DMS153 treated with DMSO at 0.1 percent for 48 hours (cell line): ENCODE measurements around the gene MARCHF7.
"Not testable (repeated sequence)": the region's sequence is repeated elsewhere in the genome, so short reads cannot be mapped to it uniquely, and the experiment has no call there.

Experiments used
- DNase-seq: peaks from one replicate; lab custom pipeline; 2025; ENCODE audit not compliant: unreplicated experiment; lab: John Stamatoyannopoulos, UW

The MARCHF7 gene

DNA sequence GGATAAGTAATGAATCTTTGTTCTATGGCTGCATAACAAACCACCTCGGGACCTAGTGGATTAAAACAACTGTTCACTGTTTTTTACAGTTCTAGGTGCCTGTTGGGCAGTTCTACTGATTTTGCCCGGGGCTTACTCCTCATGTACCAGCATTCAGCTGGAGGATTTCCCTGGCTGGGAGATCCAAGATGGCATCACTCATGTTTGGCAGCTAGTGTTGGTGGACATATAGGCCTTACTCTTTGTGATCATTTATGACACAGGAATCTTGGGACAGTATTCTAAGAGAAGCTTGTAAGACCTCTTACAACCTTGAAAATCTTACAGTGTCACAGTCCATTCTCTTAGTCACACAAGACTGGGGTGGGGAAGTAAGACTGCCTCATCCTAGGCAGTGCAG is 4.6 kb downstream of the MARCHF7 start:
- DNase-seq = no peak

DNA sequence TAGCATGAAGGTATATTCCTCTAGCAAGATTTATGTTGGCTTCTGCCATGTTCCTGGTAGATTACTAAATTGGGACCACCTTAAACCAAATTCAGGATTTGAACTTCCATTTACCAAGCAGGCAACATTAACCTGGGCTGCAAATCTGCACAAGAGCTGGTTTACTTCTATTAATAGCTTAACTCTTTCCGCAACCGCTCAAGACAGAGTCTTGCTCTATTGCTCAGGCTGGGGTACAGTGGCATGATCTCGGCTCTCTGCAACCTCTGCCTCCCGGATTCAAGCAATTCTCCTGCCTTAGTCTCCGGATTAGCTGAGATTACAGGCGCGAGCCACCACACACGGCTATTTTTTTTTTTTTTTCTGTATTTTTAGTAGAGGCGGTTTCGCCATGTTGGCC is 8.4 kb downstream of the MARCHF7 start:
- no peak for DNase-seq

DNA sequence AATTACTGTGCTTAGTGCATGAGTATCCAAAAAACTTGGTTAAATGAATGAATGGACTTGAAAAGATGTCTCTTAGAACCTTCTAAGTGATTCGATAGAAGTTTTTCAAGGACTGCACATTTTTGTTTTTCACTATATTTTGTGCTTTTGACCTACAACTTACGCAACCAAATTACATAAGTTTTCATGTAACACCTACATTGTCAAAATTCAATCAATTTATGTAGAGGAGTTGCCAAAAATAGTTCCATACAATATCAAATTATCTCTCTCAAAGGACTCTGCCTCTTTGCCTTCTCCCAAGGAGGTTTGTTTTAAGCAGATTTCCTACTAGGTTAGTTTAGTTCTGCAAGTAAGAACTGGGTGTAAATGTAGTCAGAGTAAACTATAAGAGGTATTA is 10.3 kb downstream of the MARCHF7 start:
- DNase-seq = no peak

DNA sequence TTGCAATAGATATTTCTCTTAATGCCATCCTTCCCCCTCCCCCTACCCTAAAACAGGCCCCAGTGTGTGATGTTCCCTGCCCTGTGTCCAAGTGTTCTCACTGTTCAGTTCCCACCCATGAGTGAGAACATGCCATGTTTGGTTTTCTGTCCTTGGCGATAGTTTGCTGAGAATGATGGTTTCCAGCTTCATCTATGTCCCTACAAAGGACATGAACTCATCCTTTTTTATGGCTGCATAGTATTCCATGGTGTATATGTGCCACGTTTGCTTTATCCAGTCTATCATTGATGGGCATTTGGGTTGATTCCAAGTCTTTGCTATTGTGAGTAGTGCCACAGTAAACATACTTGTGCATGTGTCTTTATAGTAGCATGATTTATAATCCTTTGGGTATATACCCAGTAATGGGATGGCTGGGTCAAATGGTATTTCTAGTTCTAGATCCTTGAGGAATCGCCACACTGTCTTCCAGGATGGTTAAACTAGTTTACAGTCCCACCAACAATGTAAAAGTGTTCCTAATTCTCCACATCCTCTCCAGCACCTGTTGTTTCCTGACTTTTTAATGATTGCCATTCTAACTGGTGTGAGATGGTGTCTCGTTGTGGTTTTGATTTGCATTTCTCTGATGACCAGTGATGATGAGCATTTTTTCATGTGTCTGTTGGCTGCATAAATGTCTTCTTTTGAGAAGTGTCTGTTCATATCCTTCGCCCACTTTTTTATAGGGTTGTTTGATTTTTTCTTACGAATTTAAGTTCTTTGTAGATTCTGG is 12.7 kb downstream of the MARCHF7 start:
- not testable (repeated sequence) for DNase-seq

DNA sequence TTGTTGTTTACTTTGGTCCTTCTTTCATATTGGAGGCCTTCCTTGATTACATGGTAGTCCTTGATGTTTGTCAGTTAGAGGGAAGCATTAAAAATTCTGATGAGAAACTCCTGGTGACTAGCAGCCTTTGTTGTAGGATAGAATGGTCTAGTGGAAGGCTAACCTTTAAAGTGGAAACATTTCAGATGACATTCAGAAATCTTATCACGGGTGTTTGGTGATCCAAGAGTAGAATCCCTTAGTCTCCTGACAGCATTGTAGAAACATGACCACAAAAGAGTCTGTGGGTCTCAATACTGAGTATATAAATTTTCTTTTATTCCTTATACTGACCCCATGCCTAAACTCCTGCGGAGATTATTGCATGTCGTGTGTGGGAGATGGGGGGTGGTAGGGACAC is 13.4 kb downstream of the MARCHF7 start:
- no peak for DNase-seq

DNA sequence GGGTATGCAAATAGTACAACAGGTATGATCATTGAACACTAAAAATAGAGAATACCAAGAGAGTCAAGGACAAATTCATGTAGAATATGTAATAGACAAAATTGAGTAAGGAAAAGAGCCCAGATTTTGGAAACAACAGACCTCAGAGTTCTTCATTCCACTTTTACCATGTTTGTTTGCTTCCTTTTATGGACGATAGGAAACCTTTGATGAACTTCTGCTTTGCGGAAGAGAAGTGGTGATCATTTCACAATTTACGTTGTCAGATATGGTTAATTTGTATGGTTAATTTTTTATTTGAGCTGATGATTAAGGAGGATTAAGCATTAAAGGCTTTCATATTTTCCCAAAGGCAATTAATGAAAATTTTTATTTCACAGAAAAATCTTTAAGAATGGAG is 16.3 kb downstream of the MARCHF7 start:
- no peak for DNase-seq

DNA sequence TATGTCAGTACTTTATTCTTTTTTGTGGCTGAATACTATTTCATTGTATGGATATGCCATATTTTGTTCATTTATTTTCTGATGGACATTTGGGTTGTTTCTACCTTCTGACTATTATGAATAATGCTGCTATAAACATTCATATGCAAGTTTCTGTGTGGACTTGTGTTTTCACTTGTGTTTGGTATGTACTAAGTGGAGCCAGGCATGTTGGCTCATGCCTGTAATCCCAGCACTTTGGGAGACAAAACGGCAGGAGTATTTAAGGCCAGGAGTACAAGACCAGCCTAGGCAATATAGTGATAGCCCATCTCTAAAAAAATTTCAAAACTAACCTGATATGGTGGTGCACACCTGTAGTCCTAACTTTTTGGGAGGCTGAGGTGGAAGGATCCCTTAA is 23.3 kb downstream of the MARCHF7 start:
- no peak for DNase-seq

DNA sequence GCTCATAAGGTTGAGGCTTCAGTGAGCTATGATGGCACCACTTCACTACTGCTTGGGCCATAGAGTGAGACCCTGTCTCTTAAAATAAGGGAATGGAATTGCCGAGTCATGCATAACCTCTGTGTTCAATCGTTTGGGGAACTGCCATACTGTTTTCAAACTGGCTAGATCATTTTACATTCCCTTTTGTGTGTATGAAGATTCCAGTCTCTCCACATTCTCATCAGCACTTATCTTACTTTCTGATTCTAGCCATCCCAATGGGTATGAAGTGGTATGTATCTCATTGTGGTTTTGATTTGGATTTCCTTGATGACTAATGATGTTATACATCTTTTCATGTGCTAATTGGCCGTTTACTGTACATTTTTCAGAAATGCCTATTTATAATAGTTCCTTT is 23.7 kb downstream of the MARCHF7 start:
- DNase-seq = no peak

DNA sequence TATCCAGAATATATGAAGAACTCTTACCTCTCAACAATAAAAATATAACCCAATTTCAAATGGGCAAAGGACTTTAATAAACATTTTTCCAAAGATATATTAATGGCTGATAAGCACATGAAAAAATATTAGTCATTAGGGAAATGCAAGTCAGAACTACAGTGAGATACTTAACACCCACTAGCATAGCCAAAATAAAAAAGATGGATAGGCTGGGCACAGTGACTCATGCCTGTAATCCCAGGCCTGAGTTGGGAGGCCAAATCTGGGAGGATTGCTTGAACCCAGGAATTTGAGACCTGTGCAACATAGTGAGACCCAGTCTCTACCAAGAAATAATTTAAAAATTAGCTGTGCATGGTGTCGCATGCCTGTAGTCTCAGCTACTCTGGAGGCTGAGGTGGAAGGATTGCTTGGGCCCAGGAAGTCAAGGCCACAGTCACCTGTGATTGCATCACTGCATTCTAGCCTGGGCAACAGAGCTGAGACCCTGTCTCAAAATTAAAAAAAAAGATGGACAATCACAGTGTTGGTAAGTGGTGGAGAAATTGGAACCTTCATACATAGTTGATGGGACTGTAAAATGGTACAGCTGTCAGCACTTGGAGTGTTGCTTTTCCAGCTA is 25.1 kb downstream of the MARCHF7 start:
- no peak for DNase-seq

DNA sequence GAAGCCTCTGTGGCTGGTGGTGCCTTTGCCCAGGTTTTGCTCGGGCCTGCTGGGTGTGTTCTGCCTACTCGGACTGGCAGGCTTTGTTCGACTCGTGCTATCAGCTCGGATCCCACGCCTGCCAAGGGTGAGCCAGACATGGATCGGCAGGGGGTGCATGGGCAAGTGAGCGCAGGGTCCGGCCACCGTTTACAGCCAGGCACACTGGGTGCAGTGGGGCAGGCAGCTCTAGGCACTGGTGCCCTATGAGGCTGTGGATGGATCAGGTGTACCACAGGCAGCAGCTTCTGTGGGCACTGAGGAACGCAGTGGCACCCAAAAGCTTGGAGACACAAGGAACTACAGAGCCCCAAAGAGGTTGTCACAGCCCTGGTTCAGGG is 25.6 kb downstream of the MARCHF7 start:
- no peak for DNase-seq

DNA sequence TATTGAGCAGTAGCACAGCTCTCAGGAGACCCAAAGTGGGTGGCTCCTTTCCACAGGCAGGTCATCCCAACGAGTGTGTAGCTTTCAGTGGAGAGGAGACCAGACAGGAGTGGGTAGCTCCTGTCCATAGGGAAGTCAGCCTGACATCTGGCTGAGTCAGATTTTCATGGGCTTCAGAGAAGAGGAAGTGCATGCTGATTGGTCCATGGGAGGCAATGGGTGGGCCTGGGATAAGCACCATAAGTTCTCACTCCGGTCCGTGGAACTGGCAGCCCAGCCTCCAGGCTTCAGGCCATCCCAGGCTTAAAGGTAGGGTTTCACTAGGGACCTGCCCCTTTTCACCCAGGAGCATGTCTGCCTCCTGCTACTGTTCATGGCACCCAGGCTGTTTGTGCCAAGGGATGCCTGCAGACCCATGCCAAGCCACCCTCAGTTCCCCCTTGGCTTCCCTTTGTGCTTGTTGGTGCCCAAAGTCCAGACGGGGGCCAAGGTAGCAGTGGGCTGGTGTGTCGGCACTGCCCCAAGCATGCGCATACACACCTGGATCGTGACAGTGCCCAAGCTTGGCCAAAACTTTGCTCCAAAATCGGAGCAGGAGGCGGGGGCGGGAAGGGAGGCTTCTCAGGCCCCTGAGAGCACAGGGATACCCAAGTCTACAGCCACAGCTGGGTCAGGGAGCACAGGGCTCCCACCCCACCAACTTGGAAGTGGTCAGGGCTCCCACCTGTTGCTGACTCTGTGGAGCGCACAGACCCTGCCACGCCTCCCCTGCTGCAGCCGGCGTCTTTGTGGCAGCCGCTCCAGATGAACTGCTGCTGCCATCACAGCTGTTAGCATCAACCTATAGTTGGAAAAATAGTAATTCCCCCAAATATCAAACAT is 26.4 kb downstream of the MARCHF7 start:
- DNase-seq = no peak

DNA sequence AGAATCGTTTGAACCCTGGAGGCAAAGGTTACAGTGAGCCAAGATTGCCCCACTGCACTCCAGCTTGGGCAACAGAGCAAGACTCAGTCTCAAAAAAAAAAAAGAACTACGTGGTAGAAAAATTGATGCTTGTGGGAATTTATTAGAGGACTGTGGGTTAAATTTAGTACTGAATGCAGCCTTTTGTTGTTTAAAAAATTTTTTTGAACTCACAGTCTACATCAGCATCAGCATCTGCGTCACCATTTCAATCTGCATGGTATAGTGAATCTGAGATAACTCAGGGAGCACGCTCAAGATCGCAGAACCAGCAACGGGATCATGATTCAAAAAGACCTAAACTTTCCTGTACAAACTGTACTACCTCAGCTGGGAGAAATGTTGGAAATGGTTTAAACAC is 30.5 kb downstream of the MARCHF7 start:
- no peak for DNase-seq

DNA sequence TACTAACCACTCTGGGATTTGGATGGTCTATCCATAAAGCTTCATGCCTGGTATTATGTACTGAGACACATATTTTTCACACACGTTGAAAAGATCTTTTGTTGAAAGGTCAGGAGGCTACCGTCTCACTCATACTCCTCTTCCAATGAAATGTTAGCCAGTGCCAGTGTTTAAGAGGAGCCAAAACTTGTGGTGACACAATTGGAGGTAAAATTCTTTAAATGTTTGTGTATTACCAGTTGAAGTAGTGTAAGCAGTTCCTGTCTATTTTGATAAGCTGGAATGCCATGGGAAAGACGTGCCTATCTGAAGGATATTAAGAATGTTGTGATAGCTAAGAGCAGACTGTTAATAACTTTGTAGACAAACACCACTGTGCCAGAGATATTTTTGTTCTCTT is 32.1 kb downstream of the MARCHF7 start:
- DNase-seq = no peak

DNA sequence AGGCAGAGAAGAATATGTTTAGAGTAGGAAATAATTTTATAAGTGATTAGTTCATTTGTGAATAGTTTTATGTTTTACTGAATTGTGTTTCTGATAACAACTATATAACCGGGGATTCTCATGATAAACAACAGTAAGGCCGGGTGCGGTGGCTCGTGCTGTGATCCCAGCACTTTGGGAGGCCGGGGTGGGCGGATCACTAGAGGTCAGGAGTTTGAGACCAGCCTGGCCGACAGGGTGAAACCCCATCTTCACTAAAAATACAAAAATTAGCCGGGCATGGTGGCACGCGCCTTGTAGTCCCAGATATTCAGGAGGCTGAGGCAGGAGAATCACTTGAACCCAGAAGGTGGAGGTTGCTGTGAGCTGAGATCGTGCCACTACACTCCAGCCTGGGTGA is 32.9 kb downstream of the MARCHF7 start:
- DNase-seq = not testable (repeated sequence)

DNA sequence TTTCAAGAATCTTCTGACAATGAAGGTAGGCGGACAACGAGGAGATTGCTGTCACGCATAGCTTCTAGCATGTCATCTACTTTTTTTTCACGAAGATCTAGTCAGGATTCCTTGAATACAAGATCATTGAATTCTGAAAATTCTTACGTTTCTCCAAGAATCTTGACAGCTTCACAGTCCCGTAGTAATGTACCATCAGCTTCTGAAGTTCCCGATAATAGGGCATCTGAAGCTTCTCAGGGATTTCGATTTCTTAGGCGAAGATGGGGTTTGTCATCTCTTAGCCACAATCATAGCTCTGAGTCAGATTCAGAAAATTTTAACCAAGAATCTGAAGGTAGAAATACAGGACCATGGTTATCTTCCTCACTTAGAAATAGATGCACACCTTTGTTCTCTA is 35.8 kb downstream of the MARCHF7 start:
- DNase-seq = no peak

DNA sequence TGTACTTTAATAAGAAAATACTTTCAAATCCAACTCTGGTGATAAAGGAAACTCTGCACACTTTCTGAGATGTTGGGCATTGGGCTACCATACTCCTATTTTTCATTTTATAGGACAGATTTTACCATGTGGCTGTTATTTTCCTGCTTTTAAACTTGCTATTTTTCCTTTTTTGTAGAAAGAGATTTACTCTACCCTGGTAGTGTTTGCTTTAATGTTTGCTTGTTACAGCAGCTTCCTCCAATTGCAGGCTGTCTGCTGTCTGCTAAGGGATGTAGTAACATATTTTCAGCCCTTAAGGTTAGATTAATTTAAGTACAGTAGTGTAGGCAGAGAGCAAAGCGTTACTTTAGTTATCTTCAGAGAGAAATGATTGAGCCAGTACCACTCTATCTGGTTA is 38.6 kb downstream of the MARCHF7 start:
- DNase-seq = no peak

DNA sequence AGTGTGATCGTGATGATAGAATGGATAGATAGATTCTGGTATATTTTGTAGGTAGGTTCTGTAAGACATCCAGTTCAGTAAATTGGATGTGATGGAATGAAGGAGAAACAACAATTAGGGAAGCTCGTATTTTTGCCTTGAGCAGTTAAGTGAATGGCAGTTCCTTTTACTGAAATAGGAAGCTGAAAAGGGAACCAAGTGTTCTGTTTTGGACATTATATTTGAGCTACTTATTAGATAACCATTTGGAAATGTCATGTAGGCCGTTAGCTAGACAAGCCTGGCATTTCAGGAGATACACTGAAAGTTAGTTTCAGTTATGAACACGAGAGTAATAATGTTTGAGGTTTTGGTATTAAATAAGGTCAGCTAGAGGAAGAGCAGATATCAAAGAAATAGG is 41.5 kb downstream of the MARCHF7 start:
- DNase-seq = no peak

DNA sequence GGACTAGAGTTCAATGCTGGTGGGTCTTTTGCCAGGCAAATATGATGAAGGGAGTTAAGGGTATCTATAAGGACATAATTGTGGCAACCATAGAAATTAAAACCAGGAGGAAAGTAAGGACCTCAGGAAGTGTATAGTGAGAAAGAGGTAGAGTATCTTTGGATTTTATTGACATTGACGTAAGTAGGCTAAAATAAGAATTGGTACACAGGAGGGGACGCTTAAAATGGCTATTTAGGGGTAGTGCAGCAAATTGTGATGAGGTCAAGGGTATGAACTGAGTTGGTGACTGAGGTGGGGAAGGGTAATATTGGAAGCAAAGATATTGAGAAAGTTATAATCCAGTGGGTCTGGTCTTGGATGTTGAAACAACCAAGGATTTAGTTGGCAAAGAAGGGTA is 42.7 kb downstream of the MARCHF7 start:
- no peak for DNase-seq

DNA sequence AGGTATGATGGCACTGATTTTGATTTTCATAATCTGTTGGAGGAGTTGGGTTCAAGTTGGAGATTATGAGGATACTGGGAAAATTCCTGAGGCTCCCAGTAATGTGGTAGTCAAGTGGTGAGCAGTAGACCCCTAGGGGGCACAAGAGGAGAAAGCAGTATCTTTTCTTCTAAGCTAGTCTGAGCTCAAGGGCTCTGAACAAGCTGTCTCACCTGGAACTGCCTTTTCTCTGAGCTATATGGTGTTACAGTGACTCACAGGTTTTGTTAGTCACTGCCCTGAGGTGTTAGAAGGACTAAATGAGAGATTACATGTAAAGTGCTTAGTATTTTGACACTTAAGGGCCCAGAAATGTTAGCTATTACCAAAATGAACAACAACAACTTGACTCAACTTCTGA is 43.5 kb downstream of the MARCHF7 start:
- DNase-seq = no peak

DNA sequence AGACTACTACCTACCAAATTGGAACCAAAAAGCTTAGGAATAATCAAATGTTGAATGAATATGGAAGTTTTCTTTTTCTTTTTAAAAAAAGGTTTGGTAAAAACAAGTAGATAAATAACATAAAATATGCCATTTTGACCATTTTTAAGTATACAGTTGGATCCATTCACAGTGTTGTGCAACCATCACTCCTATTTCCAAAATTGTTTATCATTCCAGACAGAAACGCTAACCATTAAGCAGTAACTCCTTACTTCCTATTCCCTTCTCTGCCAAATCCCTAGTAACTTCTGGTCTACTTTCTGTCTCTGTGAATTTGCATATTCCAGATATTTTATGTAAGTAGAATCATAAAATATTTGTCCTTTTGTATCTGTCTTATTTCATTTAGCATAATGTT is 45.9 kb downstream of the MARCHF7 start:
- DNase-seq = no peak

DNA sequence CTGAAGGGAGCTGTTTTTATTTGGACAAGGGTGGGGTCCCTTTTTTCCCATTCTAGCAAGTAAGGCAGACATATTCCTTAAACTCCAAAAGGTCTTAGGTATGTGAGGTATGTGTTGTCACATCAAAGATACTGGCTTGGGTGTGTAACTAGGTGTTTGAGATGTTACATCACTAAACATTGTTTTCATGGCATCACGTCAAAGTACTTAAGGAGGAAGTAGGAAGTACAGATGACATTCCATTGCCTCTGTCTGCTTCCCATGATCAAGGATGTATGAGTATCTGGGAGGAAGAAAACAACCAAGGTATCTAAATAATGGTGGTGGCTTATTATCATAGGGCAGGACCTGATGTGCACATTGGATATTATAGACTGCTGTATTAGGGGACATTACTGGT is 46.4 kb downstream of the MARCHF7 start:
- no peak for DNase-seq

DNA sequence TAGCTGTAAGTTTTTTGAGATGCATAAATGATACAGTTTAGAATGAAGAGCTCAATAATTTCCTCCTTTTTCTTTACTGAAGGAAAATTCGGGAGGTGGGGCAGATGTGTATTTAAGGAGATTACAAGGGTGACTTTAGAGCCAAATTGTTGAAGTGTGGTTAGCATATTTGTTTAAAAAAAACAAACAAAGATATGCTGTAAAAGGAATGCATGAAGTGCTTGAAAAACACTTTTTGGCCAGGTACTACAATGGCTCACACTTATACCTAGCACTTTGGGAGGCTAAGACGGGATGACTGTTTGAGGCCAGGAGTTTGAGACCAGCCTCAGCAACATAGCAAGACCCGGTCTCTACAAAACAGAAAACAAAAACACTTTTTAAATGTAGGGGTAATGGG is 47.3 kb downstream of the MARCHF7 start:
- DNase-seq = no peak
